ENCODE data around the gene TMEM127. TPM values are rescaled to one million over a fixed set of nuclear protein-coding genes. Genes with fewer than 3 reads are reported as not detected.

TMEM127 gene
- total RNA-seq, 4 donors from 2014 or later, result 27.1 to 35.4 (median 30.7) TPM

GRCh38 chr2:96271995-96272394, 6.2 kb upstream of the TMEM127 start:
- H3K36me3 ChIP-seq, result peaks cover 4 to 95% (median 31%) of the 10 kb centered on the region in 3 donors
- WGBS, 2 donors, result 84 to 85% methylated on average over 3 of the region's 3 CpGs
- H3K4me3 ChIP-seq, result no peak overlapping the region
- H3K27ac ChIP-seq, result peak overlapping the region in 1 of 4 donors; percentile 17
- no peak for DNase-seq (ENCODE audit: low spot score in 2 of 2)
- H3K27me3 ChIP-seq, result no peaks in the 10 kb centered on the region
- H3K4me1 ChIP-seq, result peaks cover 0 to 9% (median 6%) of the 10 kb centered on the region in 4 donors
- H3K9me3 ChIP-seq, result no peaks in the 10 kb centered on the region
- TF ChIP-seq, protein P1, sequence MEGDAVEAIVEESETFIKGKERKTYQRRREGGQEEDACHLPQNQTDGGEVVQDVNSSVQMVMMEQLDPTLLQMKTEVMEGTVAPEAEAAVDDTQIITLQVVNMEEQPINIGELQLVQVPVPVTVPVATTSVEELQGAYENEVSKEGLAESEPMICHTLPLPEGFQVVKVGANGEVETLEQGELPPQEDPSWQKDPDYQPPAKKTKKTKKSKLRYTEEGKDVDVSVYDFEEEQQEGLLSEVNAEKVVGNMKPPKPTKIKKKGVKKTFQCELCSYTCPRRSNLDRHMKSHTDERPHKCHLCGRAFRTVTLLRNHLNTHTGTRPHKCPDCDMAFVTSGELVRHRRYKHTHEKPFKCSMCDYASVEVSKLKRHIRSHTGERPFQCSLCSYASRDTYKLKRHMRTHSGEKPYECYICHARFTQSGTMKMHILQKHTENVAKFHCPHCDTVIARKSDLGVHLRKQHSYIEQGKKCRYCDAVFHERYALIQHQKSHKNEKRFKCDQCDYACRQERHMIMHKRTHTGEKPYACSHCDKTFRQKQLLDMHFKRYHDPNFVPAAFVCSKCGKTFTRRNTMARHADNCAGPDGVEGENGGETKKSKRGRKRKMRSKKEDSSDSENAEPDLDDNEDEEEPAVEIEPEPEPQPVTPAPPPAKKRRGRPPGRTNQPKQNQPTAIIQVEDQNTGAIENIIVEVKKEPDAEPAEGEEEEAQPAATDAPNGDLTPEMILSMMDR (IDR thresholded peaks at IDR 0.05), result no peak
- no peak for TF ChIP-seq EP300 (IDR thresholded peaks at IDR 0.05)
- no peak for TF ChIP-seq POLR2A (IDR thresholded peaks at IDR 0.05)

- TF ChIP-seq, protein P1 (IDR thresholded peaks at IDR 0.05), result peak in 1 of 5 experiments; percentile 7
- TF ChIP-seq EP300 (IDR thresholded peaks at IDR 0.05) (no peak), POLR2A (IDR thresholded peaks at IDR 0.05) (no peak)
- 63 to 67% methylated on average over 12 of the region's 12 CpGs for WGBS, 2 donors
- Histone ChIP-seq H3K27ac (peak overlapping the region in 1 of 4 donors; percentile 96), H3K4me1 (peaks cover 5 to 39% (median 27%) of the 10 kb centered on the region in 4 donors), H3K4me3 (peak overlapping the region in 3 of 4 donors; percentile 90 to 98 (median 94)), H3K9me3 (no peaks in the 10 kb centered on the region), H3K36me3 (peaks cover 0 to 69% (median 17%) of the 10 kb centered on the region in 3 donors), H3K27me3 (no peaks in the 10 kb centered on the region)
- DNase-seq (ENCODE audit: low spot score in 2 of 2), result no peak
Measured at GRCh38 chr2:96267159-96267971, 1.6 kb upstream of the TMEM127 start.

DNA sequence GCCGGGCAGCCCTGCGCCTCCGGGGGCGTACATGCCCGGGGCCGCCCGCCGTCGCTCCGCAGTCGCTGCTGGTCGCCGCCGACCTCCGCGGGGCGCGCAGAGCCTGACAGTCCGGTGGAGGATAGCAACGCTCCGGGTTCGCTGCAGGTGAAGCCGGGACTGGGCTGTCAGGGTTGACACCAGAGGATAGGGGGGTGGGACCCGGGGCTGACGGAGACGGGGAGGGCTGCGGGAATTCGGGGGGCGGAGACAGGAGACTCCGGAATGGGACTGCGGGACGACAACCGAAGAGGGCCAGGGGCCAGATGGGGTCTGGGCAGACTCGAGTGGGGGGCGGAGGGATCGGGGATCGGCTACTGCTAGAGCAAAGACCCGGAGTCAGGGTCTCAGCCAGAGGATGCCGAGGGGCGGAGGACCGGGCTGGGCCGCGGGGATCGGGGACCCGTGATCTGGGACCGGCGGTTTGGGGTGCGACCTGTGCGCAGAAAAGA, 403 bp downstream of the TMEM127 start:
- H3K27ac ChIP-seq, result peak overlapping the region; percentile 78 to 96 (median 94)
- peak; percentile 22 to 23 for DNase-seq (ENCODE audit: low spot score in 2 of 2)
- H3K36me3 ChIP-seq, result peaks cover 0 to 61% (median 4%) of the 10 kb centered on the region in 3 donors
- no peaks in the 10 kb centered on the region for H3K9me3 ChIP-seq
- TF ChIP-seq POLR2A (IDR thresholded peaks at IDR 0.05) (no peak), EP300 (IDR thresholded peaks at IDR 0.05) (no peak)
- TF ChIP-seq, protein P1 (IDR thresholded peaks at IDR 0.05), result no peak
- peaks cover 5 to 58% (median 40%) of the 10 kb centered on the region in 4 donors for H3K4me1 ChIP-seq
- H3K4me3 ChIP-seq, result peak overlapping the region; percentile 90 to 99 (median 96)
- H3K27me3 ChIP-seq, result no peaks in the 10 kb centered on the region
- 1 to 4% methylated on average over 26 to 39 of the region's 49 CpGs for WGBS, 2 donors

- WGBS, 2 donors, result 19 to 37% methylated on average over 11 to 27 of the region's 33 CpGs
- DNase-seq (ENCODE audit: low spot score in 2 of 2), result no peak
- TF ChIP-seq EP300 (IDR thresholded peaks at IDR 0.05) (no peak), POLR2A (IDR thresholded peaks at IDR 0.05) (no peak)
- Histone ChIP-seq H3K9me3 (no peaks in the 10 kb centered on the region), H3K27ac (peak overlapping the region; percentile 78 to 96 (median 94)), H3K36me3 (peaks cover 0 to 55% (median 4%) of the 10 kb centered on the region in 3 donors), H3K4me3 (peak overlapping the region; percentile 90 to 99 (median 96)), H3K27me3 (no peaks in the 10 kb centered on the region), H3K4me1 (peaks cover 5 to 64% (median 46%) of the 10 kb centered on the region in 4 donors)
Measured at GRCh38 chr2:96264656-96265348, 995 bp downstream of the TMEM127 start.

DNA sequence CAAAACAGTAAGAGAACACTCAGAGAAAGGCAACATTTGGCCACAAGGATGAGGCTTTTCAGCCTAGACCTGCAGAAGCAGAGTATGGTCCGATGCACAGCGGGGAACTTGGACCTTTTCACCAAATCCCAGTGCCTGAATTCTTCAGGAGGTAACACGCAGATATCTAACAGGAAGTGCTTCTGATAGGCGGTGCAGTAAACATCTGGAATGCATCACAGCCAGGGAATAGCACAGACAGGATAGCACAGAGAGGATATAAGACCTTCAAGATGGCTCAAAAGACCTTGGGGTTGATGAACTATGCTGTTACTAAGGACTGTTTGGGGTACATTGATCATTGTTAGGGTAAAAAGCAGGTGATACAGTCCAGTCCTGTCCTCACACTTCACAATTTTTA, 1.7 kb downstream of the TMEM127 start:
- Histone ChIP-seq H3K27ac (peak overlapping the region in 1 of 4 donors; percentile 96), H3K4me3 (peak overlapping the region in 3 of 4 donors; percentile 9 to 94 (median 90)), H3K4me1 (peaks cover 5 to 71% (median 53%) of the 10 kb centered on the region in 4 donors), H3K27me3 (no peaks in the 10 kb centered on the region), H3K36me3 (peaks cover 0 to 49% (median 3%) of the 10 kb centered on the region in 3 donors), H3K9me3 (no peaks in the 10 kb centered on the region)
- TF ChIP-seq, protein P1 (IDR thresholded peaks at IDR 0.05), result no peak
- no peak for TF ChIP-seq POLR2A (IDR thresholded peaks at IDR 0.05)
- TF ChIP-seq EP300 (IDR thresholded peaks at IDR 0.05), result no peak
- no peak for DNase-seq (ENCODE audit: low spot score in 2 of 2)
- 58 to 61% methylated on average over 4 of the region's 4 CpGs for WGBS, 2 donors
